Stimulated activated CD4-positive, alpha-beta T cell treated with anti-CD3 and anti-CD28 coated beads, Interleukin-4, amount 100 ng/mL, for 4 hours (primary cell): ENCODE results near the gene ITPKC.

Experiments used
- DNase-seq, 2 experiments: peaks; one replicate each; pipeline ENCODE4 v3.0.0-alpha.2; 2020

ITPKC gene

GRCh38 chr19:40690693-40691420, 26.1 kb upstream of the ITPKC start:
- peak; percentile 83 to 92 for DNase-seq

- DNase-seq: no peak
These were observed 25.3 kb upstream of the ITPKC start for GRCh38 chr19:40691421-40692211.

- no peak for DNase-seq
These were observed 24.7 kb upstream of the ITPKC start for GRCh38 chr19:40692212-40692551.

DNA sequence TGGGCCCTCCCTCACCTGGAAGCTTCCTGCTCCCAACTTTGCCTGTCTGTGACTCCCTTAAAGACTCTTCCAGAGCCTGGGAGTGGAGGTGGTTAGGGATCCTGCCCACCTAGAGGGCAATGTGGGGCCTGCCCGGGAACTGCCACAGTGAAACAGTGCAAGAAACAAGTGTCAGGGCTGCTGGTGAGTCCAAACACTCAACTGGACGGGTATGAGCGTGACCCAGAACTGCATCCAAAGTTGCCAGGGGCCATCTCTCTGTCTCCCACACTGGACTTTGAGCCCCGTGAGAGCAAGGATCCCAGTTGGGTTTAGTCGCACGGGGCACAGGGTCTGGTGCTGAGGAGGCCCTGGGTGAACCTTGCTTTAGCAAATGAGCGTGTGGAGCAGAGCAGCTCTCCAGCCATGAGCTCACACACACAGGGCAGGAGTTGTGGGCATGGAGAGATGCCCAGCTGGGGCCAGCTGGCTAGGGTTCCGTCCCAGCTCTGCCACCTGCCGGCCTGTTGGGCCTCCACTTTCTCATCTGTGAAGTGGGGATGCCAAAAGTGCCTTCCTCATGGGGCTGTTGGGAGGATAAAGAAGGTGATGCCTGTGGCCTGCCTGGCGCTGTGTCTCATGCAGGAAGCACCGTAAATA, 23.6 kb upstream of the ITPKC start:
- no peak for DNase-seq

DNA sequence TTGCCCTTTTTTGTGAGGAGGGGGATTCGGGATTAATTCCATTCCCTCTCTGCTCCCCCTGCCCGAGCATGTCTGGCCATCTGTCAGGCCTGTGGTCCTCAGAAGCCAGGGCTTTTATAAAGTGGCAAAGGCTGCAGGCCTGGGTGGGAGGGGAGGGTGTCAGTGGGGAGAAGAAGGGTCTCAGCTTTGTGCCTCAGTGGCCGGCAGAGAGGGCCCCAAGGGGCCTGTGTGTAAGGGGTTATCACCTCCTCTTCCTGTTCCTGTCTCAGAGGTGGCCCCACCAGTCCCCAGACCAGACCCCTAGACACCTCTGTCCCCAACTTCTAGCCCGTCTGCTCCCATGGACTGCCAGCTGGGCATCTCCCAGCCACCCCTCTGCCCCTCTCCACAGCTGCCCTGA, 23.0 kb upstream of the ITPKC start:
- no peak for DNase-seq

DNA sequence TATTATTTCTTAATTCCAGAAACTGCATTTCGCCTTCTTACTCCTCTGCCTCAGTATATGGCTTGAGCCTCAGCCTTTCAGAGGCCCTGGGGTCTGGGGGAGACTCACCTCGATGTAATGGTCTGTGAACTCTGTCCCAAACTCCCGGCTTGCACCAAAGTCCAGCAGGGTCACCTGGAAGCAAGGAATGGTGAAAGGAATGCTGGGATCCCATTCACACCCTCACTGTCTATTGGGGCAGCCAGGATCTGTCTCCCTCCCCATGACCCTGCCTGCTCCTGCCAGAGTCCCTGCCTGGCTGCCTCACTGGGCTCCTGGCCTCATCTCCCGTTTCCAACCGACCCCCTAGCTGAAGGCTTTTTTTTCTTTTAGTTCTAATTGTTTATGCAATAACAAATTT, 21.0 kb upstream of the ITPKC start:
- DNase-seq: no peak

DNA sequence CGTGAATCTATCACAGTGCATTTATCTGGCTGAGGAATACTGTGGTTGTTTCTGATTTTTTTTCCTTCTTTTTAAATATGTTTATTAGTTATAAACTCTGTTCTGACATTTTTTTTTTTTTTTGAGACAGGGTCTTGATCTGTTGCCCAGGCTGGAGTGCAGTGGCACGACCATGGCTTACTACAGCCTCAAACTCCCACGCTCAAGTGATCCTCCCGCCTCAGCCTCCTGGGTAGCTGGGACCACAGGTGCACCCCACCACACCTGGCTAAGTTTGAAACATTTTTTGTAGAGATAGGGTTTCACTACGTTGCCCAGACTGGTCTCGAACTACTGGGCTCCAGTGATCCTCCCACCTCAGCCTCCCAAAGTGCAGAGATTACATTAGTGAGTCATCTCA, 19.9 kb upstream of the ITPKC start:
- DNase-seq: no peak

GRCh38 chr19:40700083-40700482, 16.8 kb upstream of the ITPKC start:
- DNase-seq: no peak

DNA sequence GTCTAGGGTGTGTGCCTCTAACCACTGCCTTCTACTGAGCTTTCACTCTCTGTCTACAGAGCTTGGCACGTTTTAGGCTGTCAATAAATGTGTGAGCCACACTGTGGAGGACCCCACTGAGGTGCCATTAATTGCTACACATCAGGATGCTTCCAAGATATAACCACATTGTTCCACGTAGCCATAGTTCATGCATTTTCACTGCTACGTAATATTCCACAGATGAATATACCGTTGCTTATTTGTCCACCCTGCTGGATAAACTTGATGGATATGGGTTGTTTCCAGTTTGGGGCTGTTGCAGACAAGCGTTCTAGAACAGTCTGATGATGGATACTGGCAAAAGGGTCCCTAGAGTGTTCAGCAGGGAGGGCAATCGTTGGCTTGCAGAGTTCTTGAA, 15.2 kb upstream of the ITPKC start:
- DNase-seq: no peak

- no peak for DNase-seq
These were observed 14.4 kb upstream of the ITPKC start for GRCh38 chr19:40702337-40703012.

DNA sequence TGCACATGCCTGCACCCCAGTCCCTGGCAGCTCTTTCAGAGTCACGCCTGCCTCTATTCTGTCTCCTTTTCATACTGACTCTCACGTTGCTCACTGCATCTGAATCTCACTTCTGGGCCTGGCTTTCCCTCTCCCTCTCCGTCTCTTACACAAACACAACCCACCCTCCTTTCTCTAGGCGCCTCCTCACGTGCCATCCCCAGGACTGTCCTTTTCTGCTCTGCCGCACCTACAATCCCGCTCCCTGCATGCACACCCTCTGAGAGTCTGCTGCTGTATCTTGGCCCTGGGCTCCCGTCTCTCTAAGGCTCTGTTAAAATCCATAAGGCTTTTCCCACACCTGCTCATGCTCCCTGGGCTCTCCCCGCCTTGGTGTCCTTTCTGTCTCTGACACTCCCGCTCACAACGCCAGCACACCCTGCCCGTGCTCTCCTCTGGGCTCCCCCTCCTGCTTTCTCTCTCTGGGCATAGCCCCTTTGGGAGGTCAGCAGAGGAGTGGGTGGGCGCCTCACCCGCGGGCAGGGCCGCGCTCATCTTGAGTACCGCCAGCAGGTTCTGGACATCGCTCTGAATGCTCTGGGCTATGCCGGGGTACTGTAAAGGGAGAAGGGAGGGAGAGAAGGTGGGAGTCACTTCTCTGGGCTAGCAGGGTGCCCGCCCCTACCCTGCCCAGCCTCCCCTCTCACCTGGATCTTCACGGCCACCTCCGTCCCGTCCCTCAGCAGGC, 13.7 kb upstream of the ITPKC start:
- no peak for DNase-seq

DNA sequence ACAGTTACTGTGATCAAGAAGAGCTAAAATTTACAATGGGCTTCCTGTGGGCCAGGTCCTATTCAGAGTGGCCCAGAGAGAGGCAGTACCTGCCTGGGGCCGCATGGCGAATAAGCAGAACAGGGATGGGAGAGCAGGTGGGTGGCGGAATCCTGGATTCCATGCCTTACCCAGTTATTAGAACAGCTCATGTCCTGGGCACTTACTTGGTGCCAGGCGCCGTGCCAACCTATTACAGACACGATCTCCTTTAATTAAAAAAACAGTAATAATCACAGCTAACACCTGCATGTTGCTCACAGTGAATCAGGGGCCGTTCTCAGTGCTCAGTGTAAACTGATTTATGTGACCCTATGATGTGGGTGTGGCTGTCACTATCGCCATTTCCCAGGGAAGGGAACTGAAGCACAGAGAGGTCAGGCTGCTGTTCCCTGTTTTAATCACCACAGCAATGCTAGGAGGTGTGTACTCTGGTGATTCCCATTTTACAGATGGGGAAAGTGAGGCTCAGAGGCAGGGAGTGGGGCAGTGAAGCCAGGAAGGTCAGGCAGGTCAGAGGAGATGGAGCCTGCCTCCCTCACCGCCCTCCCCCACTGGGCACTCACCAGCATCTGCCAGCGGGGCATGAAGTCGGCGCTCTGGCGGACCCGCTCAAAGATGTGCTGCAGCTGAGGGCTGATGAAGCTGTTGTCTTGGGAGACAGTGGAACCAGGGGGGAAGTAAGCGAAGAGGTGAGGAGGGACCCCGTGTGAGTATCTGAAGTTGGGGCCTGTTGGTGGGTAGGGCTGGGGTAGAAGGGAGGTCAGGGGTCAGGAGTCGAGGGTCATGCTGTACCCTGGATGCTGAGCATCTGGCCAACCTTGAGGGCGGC, 12.2 kb upstream of the ITPKC start:
- no peak for DNase-seq

DNA sequence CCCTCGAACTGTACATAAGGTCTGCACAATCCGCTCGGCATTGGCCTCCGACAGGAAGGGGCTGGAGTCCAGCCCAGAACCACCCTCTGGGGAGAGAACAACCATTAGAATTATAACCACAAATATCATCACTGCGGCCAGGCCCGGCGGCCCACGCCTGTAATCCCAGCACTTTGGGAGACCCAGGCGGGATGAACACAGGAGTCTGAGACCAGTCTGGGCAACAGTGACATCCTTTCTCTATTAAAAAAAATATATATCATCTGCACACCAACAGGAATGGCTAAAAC, 11.6 kb upstream of the ITPKC start:
- no peak for DNase-seq

- no peak for DNase-seq
These were observed 10.8 kb upstream of the ITPKC start for GRCh38 chr19:40705950-40706619.

- DNase-seq: no peak
These were observed 9.3 kb upstream of the ITPKC start for GRCh38 chr19:40707615-40708014.

DNA sequence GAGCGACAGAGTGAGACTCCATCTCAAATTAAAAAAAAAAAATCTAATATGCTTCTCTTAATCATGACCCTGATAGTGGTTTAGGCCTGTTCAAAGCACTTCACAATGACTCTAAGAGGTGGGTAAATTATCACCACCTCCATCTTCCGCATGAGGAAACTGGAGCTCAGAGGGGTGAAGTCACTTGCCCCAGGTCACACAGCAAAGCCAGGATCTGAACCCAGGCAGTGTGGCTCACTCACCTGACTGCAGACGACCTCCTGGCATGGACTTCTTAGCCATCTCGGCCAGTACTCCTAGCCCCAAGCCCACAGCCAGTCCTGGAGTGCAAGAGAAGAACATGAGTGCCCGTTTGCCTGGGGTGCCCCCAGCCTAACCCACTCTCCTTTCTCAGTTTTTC, 7.1 kb upstream of the ITPKC start:
- no peak for DNase-seq

DNA sequence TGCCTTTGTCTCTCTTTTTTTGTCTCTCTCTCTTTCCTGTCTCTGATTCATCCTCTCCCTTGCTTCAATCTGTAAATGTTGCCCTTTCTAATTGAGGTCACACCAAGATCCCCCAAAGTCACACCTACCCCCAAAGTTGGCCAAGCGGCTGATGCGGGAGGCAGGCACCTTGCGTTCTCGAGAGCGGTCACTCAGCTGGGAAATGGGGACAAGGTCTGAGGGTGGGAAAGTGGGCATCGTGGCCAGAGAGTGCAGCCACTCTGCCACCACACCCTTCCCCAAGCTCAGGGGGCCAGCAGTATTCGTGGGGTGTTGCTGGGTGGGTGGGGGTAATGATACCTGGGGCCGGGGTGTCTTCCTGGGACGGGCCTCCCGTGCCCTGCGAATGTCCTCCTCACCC, 3.0 kb upstream of the ITPKC start:
- DNase-seq: no peak

GRCh38 chr19:40714441-40715299, 2.2 kb upstream of the ITPKC start:
- peak; percentile 89 to 91 for DNase-seq

DNA sequence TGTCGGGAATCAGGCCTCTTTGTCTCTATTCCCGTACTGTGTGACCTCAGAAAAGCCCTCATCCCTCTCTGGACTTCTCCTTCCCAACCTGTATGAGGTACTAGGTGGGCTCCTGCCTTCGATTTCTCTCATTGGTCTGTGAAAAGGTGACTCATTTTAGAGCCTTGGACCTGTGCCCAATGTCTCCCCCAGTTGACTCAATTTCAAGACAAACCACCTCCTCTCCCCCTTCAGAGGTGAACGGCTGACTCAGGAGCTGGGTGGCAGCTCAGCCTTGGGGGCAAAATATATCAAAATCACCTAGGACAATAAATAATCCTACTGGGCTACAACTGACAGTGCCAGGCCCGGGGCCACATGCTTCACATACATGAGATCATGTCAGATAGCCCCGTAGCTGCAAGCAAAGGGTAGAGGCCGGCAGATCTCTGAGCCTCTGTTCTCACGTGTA, 856 bp upstream of the ITPKC start:
- DNase-seq: peak; percentile 52 to 86

GRCh38 chr19:40717325-40717879, 490 bp downstream of the ITPKC start:
- DNase-seq: no peak
